PC-3 (cell line): ENCODE results near the gene ITGA1.

ENCODE experiments used
- EZH2 ChIP-seq: fragments of 300-600 bp; sonication (generic); IDR thresholded peaks from one replicate; pipeline ENCODE4 v1.6.1; 2017; ENCODE audit warnings: antibody characterized with exemption, mild to moderate bottlenecking, low read length; ENCODE audit not compliant: unreplicated experiment
- TF ChIP-seq, protein P1 (sequence below): fragments of 300-600 bp; sonication (generic); conservative IDR thresholded peaks from 2 replicates; pipeline ENCODE4 v1.5.1; 2017; ENCODE audit warnings: antibody characterized with exemption, low read depth, mild to moderate bottlenecking, low read length

DNA sequence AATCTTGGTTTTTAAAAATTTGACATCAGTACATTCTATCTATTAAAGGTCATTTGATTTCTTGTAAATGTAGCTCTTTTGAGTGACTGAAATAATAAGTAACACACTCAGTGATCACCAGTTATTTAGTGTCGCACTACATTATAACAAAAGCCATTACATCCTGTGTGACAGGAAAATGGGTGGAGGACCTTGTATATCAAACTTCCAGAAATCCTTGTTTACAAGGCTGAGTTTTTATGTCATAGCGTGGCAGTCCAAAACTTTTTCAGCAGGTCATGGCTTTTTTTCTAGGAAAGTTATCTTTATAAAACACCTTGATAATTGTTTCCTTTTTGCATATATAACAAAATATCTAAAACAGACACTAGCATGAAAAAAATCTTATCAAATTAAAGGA lies 14.4 kb upstream of the ITGA1 start:
- TF ChIP-seq, protein P1, sequence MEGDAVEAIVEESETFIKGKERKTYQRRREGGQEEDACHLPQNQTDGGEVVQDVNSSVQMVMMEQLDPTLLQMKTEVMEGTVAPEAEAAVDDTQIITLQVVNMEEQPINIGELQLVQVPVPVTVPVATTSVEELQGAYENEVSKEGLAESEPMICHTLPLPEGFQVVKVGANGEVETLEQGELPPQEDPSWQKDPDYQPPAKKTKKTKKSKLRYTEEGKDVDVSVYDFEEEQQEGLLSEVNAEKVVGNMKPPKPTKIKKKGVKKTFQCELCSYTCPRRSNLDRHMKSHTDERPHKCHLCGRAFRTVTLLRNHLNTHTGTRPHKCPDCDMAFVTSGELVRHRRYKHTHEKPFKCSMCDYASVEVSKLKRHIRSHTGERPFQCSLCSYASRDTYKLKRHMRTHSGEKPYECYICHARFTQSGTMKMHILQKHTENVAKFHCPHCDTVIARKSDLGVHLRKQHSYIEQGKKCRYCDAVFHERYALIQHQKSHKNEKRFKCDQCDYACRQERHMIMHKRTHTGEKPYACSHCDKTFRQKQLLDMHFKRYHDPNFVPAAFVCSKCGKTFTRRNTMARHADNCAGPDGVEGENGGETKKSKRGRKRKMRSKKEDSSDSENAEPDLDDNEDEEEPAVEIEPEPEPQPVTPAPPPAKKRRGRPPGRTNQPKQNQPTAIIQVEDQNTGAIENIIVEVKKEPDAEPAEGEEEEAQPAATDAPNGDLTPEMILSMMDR: no peak
- no peak for TF ChIP-seq EZH2
